GM23338 (cell line): ENCODE data around the gene YWHAQ. TPM values are rescaled to one million over a fixed set of nuclear protein-coding genes. Genes with fewer than 3 reads are reported as not detected.
A peak's percentile ranks its signal among the peaks of the same experiment; 100 is the strongest.
"Not testable (repeated sequence)": the region's sequence is repeated elsewhere in the genome, so short reads cannot be mapped to it uniquely, and the experiment has no call there.

Source experiments
- ATAC-seq: fragments of 200-7000 bp; cut with Tn5 transposase; 3 replicates; pipeline ENCODE4 v1.9.1; 2020
- DNase-seq: peaks from one replicate; pipeline ENCODE4 v3.0.0-alpha.2; 2015; ENCODE audit warnings: low spot score
- H2AFZ ChIP-seq: fragments of 200-600 bp; sonication (generic); 2 replicates; pipeline ENCODE4 v1.8.0; 2016; ENCODE audit warnings: antibody characterized with exemption, mild to moderate bottlenecking, moderate library complexity
- H3F3A ChIP-seq: fragments of 200-600 bp; sonication (generic); replicated peaks from 2 replicates; pipeline ENCODE4 v1.8.0; 2017; ENCODE audit warnings: antibody characterized with exemption, mixed run types, low read depth
- H3K27ac ChIP-seq: fragments of 200-600 bp; sonication (generic); 2 replicates; pipeline ENCODE4 v1.6.1; 2016; ENCODE audit warnings: low read depth
- H3K27me3 ChIP-seq: fragments of 200-600 bp; sonication (generic); 2 replicates; pipeline ENCODE4 v1.8.0; 2016; ENCODE audit warnings: mild to moderate bottlenecking, mixed run types, moderate library complexity; ENCODE audit not compliant: insufficient read depth
- H3K36me3 ChIP-seq: fragments of 200-600 bp; sonication (generic); 2 replicates; pipeline ENCODE4 v1.8.0; 2016; ENCODE audit warnings: mild to moderate bottlenecking; ENCODE audit not compliant: insufficient read depth
- H3K4me1 ChIP-seq: fragments of 200-600 bp; sonication (generic); 2 replicates; pipeline ENCODE4 v1.8.0; 2016; ENCODE audit warnings: mild to moderate bottlenecking, moderate library complexity; ENCODE audit not compliant: insufficient read depth
- H3K4me2 ChIP-seq: fragments of 200-600 bp; sonication (generic); 2 replicates; pipeline ENCODE4 v1.7.1; 2017; ENCODE audit warnings: mixed run types
- H3K4me3 ChIP-seq: fragments of 200-600 bp; sonication (generic); 2 replicates; pipeline ENCODE4 v1.6.1; 2016; ENCODE audit warnings: mixed run types
- H3K79me2 ChIP-seq: fragments of 200-600 bp; sonication (generic); replicated peaks from 2 replicates; pipeline ENCODE4 v1.8.0; 2017; ENCODE audit warnings: mild to moderate bottlenecking; ENCODE audit not compliant: insufficient read depth
- H3K9me2 ChIP-seq: fragments of 200-600 bp; sonication (generic); 2 replicates; pipeline ENCODE4 v1.8.0; 2017; ENCODE audit not compliant: insufficient read depth
- H4K20me1 ChIP-seq: fragments of 200-600 bp; sonication (generic); replicated peaks from 2 replicates; pipeline ENCODE4 v1.8.0; 2017; ENCODE audit warnings: mild to moderate bottlenecking; ENCODE audit not compliant: insufficient read depth
- H3K27ac Mint-ChIP-seq: 2 replicates; pipeline ENCODE4 v1.8.0; 2020; ENCODE audit warnings: inconsistent platforms, mild to moderate bottlenecking, moderate library complexity, mixed read lengths
- H3K27me3 Mint-ChIP-seq: 3 replicates; pipeline ENCODE4 v1.8.0; 2022; ENCODE audit warnings: low read depth, mild to moderate bottlenecking, moderate library complexity, mixed read lengths, inconsistent platforms; ENCODE audit not compliant: insufficient read depth, poor library complexity
- H3K36me3 Mint-ChIP-seq: 3 replicates; pipeline ENCODE4 v1.8.0; 2021; ENCODE audit warnings: low read depth, mild to moderate bottlenecking, inconsistent platforms, moderate library complexity, mixed read lengths
- H3K4me1 Mint-ChIP-seq: 3 replicates; pipeline ENCODE4 v1.8.0; 2020; ENCODE audit warnings: mild to moderate bottlenecking, inconsistent platforms, mixed read lengths
- H3K4me3 Mint-ChIP-seq: 3 replicates; pipeline ENCODE4 v1.8.0; 2021; ENCODE audit warnings: moderate library complexity, mild to moderate bottlenecking, inconsistent platforms, mixed read lengths
- H3K9me3 Mint-ChIP-seq: 3 replicates; pipeline ENCODE4 v1.8.0; 2020; ENCODE audit warnings: moderate library complexity, mild to moderate bottlenecking, inconsistent platforms, mixed read lengths
- CREB1 ChIP-seq: fragments of 250-450 bp; sonication (Bioruptor Pico); IDR thresholded peaks from 2 replicates; pipeline ENCODE4 v1.5.0; 2020; ENCODE audit warnings: low read depth, mild to moderate bottlenecking, moderate library complexity
- EZH2 ChIP-seq: fragments of 200-600 bp; sonication (generic); IDR thresholded peaks from one replicate; pipeline ENCODE4 v1.8.0; 2017; ENCODE audit warnings: antibody characterized with exemption, mild to moderate bottlenecking, low read depth; ENCODE audit not compliant: unreplicated experiment
- EZH2phosphoT487 ChIP-seq: fragments of 200-600 bp; sonication (generic); IDR thresholded peaks from one replicate; pipeline ENCODE4 v1.8.1; 2018; ENCODE audit warnings: antibody characterized with exemption; ENCODE audit not compliant: unreplicated experiment
- ZNF114 ChIP-seq: fragments of 250-450 bp; sonication (Bioruptor Pico); IDR thresholded peaks from 2 replicates; pipeline ENCODE4 v1.5.0; 2020; ENCODE audit warnings: mild to moderate bottlenecking, moderate library complexity
- ZNF331 ChIP-seq: fragments of 250-450 bp; sonication (Bioruptor Pico); IDR thresholded peaks from 2 replicates; pipeline ENCODE4 v1.5.0; 2020; ENCODE audit warnings: low read depth, mild to moderate bottlenecking, moderate library complexity
- polyA plus RNA-seq: library from polyadenylated mRNA; unstranded; fragments of >200 nt; fragmentation: Nextera tagmentation; extraction: Ambion mirVana; gene quantifications from 2 replicates; pipeline ENCODE4 v1.2.1, GENCODE V29; 2016
- total RNA-seq: library from RNA; depleted of rRNA; stranded (reverse); fragments of >200 nt; shearing (Covaris generic); gene quantifications from 2 replicates; pipeline ENCODE4 v1.2.3, GENCODE V29; 2014
- TF ChIP-seq, protein P1 (sequence below): fragments of 250-450 bp; sonication (Bioruptor Pico); IDR thresholded peaks from 2 replicates; pipeline ENCODE4 v1.5.0; 2020; ENCODE audit warnings: mild to moderate bottlenecking, moderate library complexity

The YWHAQ gene
- total and polyA plus RNA-seq, 2 experiments from 2014 or later: 295 to 464 TPM

DNA sequence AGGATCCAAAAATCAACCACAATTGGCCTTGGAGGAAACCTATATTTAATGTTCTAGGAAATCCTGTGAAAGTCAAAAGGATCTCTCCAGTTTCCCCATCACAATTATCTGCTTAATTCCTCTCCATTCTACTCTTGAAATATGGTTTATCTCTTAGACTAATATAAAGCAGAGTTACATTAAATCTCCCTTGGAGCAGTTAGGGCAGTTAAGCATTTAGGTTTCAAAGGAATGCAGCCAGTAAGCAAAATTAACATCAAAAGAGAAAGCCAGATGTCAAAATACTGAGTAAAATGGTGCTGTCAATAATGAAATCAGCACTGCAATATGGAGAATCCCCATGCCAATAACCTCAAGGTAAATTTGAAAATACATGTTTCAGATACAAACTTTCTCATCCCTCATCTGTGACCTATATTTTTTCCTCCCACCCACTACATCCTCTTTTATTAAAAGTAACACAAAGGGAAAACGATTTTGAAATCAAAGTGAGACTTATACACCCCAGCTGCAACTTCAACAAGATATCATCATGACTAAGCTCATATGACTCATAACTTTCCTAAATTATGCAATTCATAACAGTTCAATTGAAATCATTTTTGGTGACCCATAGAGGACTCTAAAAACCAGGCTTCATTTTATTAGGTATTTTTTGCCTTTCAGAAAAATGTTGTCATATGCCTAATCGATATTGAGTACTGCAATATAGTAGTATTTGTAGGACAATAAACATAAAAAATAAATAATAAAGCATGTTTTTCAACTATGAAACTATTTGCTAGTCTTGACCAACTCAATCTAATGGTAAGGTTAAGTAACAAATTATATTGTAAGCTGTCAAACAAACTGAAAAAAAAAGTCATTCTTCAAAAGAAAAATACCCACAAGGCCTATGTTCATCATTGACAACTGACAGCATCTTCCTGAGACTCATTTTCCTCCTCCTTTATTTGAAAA, 78.3 kb downstream of the YWHAQ start:
- Histone ChIP-seq H3F3A (peaks cover 18% of the 10 kb centered on the region), H3K4me2 (peak overlapping the region; percentile 53; the same call in 1 of the 2 replicates), H2AFZ (no peak overlapping the region), H3K27me3 (no peaks in the 10 kb centered on the region), H4K20me1 (peaks cover 39% of the 10 kb centered on the region), H3K9me2 (no peaks in the 10 kb centered on the region), H3K27ac (no peak overlapping the region), H3K4me1 (peaks cover 23% of the 10 kb centered on the region), H3K36me3 (no peaks in the 10 kb centered on the region), H3K4me3 (no peak overlapping the region), H3K79me2 (peaks cover 88% of the 10 kb centered on the region)
- H3K9me3 Mint-ChIP-seq: no peaks in the 10 kb centered on the region
- DNase-seq (no peak), ATAC-seq (no peak)
- peaks cover 47% of the 10 kb centered on the region for H3K4me1 Mint-ChIP-seq
- H3K27ac Mint-ChIP-seq: no peak overlapping the region
- peaks cover 5% of the 10 kb centered on the region for H3K27me3 Mint-ChIP-seq
- H3K36me3 Mint-ChIP-seq: peaks cover under 1% of the 10 kb centered on the region; the same call in 1 of the 3 replicates
- TF ChIP-seq EZH2phosphoT487: no peak
- no peak for TF ChIP-seq CREB1 (CRISPR knock-in tag)
- TF ChIP-seq ZNF114 (CRISPR knock-in tag): no peak
- TF ChIP-seq, protein P1, sequence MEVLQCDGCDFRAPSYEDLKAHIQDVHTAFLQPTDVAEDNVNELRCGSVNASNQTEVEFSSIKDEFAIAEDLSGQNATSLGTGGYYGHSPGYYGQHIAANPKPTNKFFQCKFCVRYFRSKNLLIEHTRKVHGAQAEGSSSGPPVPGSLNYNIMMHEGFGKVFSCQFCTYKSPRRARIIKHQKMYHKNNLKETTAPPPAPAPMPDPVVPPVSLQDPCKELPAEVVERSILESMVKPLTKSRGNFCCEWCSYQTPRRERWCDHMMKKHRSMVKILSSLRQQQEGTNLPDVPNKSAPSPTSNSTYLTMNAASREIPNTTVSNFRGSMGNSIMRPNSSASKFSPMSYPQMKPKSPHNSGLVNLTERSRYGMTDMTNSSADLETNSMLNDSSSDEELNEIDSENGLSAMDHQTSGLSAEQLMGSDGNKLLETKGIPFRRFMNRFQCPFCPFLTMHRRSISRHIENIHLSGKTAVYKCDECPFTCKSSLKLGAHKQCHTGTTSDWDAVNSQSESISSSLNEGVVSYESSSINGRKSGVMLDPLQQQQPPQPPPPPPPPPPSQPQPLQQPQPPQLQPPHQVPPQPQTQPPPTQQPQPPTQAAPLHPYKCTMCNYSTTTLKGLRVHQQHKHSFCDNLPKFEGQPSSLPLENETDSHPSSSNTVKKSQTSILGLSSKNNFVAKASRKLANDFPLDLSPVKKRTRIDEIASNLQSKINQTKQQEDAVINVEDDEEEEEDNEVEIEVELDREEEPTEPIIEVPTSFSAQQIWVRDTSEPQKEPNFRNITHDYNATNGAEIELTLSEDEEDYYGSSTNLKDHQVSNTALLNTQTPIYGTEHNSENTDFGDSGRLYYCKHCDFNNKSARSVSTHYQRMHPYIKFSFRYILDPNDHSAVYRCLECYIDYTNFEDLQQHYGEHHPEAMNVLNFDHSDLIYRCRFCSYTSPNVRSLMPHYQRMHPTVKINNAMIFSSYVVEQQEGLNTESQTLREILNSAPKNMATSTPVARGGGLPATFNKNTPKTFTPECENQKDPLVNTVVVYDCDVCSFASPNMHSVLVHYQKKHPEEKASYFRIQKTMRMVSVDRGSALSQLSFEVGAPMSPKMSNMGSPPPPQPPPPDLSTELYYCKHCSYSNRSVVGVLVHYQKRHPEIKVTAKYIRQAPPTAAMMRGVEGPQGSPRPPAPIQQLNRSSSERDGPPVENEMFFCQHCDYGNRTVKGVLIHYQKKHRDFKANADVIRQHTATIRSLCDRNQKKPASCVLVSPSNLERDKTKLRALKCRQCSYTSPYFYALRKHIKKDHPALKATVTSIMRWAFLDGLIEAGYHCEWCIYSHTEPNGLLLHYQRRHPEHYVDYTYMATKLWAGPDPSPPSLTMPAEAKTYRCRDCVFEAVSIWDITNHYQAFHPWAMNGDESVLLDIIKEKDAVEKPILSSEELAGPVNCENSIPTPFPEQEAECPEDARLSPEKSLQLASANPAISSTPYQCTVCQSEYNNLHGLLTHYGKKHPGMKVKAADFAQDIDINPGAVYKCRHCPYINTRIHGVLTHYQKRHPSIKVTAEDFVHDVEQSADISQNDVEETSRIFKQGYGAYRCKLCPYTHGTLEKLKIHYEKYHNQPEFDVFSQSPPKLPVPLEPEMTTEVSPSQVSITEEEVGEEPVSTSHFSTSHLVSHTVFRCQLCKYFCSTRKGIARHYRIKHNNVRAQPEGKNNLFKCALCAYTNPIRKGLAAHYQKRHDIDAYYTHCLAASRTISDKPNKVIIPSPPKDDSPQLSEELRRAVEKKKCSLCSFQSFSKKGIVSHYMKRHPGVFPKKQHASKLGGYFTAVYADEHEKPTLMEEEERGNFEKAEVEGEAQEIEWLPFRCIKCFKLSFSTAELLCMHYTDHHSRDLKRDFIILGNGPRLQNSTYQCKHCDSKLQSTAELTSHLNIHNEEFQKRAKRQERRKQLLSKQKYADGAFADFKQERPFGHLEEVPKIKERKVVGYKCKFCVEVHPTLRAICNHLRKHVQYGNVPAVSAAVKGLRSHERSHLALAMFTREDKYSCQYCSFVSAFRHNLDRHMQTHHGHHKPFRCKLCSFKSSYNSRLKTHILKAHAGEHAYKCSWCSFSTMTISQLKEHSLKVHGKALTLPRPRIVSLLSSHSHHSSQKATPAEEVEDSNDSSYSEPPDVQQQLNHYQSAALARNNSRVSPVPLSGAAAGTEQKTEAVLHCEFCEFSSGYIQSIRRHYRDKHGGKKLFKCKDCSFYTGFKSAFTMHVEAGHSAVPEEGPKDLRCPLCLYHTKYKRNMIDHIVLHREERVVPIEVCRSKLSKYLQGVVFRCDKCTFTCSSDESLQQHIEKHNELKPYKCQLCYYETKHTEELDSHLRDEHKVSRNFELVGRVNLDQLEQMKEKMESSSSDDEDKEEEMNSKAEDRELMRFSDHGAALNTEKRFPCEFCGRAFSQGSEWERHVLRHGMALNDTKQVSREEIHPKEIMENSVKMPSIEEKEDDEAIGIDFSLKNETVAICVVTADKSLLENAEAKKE: no peak
- TF ChIP-seq EZH2: no peak
- TF ChIP-seq ZNF331: no peak
- H3K4me3 Mint-ChIP-seq: no peak overlapping the region

DNA sequence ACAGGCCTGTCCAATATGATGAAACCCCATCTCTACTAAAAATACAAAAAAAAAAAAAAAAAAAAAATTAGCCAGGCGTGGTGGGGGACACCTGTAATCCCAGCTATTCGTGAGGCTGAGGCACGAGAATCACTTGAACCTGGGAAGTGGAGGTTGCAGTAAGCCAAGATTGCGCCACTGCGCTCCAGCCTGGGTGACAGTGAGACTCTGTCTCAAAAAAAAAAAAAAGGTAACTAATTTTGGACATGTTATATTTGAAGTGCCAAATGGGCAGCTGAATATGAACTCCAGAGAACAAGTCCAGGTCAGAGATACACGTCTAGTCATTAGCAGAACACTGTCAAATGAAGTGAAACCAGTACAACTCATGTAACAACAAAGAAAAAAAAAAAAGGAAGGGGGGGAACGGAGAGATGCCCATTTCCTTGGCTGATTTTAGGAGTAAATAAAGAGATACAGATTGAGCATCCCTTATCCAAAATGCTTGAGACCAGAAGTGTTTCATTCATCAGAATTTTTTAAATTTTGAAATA, 79.9 kb downstream of the YWHAQ start:
- Histone ChIP-seq H4K20me1 (peaks cover 39% of the 10 kb centered on the region), H3K79me2 (peaks cover 92% of the 10 kb centered on the region), H3F3A (peaks cover 13% of the 10 kb centered on the region), H3K4me1 (peaks cover 16% of the 10 kb centered on the region)
- H3K4me2 ChIP-seq, H3K36me3 Mint-ChIP-seq, H3K27me3 ChIP-seq, DNase-seq, H3K9me2 ChIP-seq, H3K27ac ChIP-seq, H3K9me3 Mint-ChIP-seq, H3K4me3 Mint-ChIP-seq, H2AFZ ChIP-seq, H3K4me3 ChIP-seq, ATAC-seq, H3K27me3 Mint-ChIP-seq, H3K27ac Mint-ChIP-seq, H3K36me3 ChIP-seq: not testable (repeated sequence)
- H3K4me1 Mint-ChIP-seq: peaks cover 46% of the 10 kb centered on the region
